ENCODE results near the gene IGF1R. TPM values are rescaled to one million over a fixed set of nuclear protein-coding genes. Genes with fewer than 3 reads are reported as not detected.
A peak's percentile ranks its signal among the peaks of the same experiment; 100 is the strongest.
"Not testable (repeated sequence)": the region's sequence is repeated elsewhere in the genome, so short reads cannot be mapped to it uniquely, and the experiment has no call there.

IGF1R gene
- polyA plus RNA-seq (2013, experiment 1 of 2; ENCODE audit: insufficient read length): 48.3 TPM
- 77.4 TPM for polyA plus RNA-seq (2013, experiment 2 of 2; ENCODE audit: insufficient read length)

GRCh38 chr15:98647774-98648653 lies at the start of gene IGF1R:
Gene IGF1R, plus strand, starts transcription at chr15:98648539. Its CDS starts 1,043 bp downstream, at chr15:98649582.
- DNase-seq: peak; percentile 92

GRCh38 chr15:98599909-98600691 lies 48.2 kb upstream of the IGF1R start:
- peak; percentile 50 for DNase-seq

- DNase-seq: no peak
Observed at GRCh38 chr15:98604983-98605382, 43.4 kb upstream of the IGF1R start.

GRCh38 chr15:98609144-98609852 lies 39.0 kb upstream of the IGF1R start:
- peak; percentile 65 for DNase-seq

- DNase-seq: no peak
Observed at GRCh38 chr15:98610991-98611390, 37.3 kb upstream of the IGF1R start.

DNA sequence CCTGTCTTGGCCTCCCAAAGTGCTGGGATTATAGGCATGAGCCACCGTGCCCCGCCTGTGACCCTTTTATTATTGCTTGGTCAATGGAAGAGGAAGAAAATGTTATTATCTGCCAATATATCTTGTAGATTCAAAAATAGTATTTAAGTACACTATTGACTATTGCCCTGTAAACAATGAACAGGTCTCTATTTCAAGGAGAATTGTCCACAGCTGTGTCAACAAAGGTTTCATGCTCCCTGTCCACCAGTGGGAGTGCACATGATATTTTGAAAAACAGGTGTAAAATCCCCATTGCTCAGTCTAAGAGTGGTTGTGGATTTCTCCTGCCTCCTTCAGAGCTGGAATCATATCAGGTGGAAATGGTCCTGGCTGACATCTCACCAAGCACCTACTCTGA lies 36.5 kb upstream of the IGF1R start:
- DNase-seq: no peak

- no peak for DNase-seq
Observed at GRCh38 chr15:98612490-98613110, 35.7 kb upstream of the IGF1R start.

DNA sequence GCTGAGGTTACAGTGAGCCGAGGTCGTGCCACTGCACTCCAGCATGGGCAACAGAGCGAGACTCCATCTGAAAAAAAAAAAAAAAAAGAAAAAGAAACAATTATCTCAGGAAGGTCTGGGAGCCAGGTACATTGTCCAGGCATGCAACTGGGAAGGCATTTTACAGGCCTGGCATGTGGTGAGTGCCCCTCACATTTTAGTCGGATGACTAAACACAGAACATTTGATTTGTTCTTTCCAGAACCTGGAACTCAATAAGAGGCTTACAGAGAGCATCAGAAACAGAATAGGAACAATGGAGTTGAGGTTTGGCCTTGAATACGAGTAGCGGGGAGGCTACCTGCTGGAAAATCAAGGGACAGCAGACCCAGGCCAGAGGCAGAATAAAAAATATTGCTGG lies 33.7 kb upstream of the IGF1R start:
- no peak for DNase-seq

DNA sequence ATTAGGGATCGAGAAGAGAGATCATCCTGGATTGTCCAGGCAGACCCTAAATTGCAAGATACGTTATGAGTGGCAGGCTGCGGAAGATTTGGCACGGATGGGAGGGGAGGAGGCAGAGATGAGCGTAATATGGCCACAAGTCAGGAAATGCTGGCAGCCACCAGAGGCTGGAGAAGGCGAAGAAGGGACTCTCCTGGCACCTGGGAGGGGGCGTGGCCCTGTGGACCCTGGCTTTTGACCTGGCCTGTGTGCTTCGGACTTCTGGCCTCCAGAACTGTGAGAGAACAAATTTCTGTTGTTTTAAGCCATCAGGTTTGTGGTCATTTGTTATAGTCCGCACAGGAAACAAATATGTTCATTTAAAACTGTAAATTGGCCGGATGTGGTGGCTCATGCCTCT lies 31.9 kb upstream of the IGF1R start:
- no peak for DNase-seq

- DNase-seq: no peak
Observed at GRCh38 chr15:98617328-98617980, 30.9 kb upstream of the IGF1R start.

GRCh38 chr15:98618576-98618975 lies 29.8 kb upstream of the IGF1R start:
- DNase-seq: not testable (repeated sequence)

DNA sequence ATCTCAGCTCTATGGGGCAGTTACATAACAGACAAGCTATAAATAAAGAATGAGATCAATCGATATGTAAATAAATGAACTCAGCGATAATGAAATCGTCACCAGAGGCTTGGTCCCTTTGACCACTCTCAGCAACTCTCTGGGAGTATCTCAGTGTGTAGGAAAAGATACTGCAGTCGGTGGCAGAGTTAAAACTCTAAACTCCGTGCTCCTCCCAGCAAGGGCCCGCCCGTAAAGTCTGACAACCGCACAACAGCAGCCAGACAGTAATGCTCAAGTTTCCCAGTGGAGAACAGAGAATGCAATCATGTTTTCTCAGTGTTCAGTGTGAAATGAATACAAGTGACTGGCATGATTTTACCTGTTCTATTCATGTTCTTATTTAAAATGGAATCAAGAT lies 28.3 kb upstream of the IGF1R start:
- no peak for DNase-seq

DNA sequence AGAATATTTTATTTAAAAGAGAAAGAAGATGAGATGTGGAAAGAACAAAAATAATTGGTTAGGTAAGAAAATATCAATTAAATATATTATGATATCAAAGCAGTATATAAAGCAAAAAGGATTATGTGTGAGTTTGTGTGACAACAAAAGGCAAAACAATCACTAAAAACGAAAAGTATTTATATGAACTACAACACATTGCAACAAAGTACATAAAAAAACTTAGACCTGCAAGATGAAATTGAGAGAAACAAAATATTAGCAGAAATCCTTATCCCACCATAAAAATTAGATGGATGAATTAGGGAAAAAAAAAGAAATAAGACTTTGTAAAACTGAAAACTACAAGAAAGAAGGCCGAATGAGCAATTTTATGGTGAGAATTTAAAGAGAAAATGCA lies 27.3 kb upstream of the IGF1R start:
- DNase-seq: no peak

DNA sequence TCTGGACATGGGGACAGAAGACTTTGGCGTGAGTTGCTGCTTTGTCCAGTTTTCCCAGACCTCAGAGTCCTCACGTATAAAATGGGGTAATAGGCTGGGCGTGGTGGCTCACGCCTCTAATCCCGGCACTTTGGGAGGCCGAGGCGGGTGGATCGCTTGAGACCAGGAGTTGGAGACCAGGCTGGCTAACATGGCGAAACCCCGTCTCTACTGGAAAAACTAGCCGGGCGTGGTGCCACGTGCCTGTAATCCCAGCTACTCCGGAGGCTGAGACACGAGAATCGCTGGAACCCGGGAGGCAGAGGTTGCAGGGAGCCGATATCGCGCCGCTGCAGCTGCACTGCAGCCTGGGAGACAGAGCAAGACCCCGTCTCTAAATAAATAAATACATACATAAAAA lies 22.7 kb upstream of the IGF1R start:
- DNase-seq: no peak

- DNase-seq: no peak
Observed at GRCh38 chr15:98626153-98626552, 22.2 kb upstream of the IGF1R start.

DNA sequence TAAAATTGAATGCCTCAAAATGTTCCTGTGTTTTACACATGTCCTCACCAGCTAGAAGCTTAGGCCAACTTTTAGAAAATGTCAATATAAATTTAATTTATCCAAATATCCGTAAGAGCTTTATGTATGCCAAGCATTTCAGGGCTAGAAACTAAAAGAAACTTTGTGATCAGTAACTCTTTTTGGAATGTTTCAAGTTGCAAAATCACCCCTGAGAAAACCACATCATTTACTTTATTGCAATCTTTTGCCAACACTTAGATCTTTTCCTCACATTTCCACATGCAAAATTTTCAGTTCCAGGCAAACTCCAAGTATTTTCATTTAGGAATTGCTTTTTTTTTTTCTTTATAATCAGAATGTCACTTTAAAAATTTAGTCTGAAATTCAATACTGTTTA lies 20.1 kb upstream of the IGF1R start:
- DNase-seq: no peak

DNA sequence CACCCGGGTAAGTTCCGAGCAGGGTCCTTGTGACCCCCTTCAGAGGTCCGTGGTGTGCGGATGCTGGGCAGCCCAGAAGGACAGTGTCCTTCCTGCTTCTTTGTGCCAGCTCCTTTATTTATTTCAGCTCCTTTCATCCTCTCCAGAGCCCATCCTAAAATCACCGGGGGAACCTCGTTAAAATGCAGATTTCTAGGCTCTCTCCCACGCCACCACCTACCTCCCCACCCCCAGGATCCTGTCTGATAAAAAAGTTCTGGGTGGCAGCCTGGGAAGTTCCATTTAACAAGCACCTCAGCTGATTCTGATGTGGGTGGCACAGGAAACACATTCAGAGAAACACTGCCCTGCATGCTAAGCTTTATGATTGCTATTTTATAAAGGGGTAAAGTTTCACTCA lies 12.5 kb upstream of the IGF1R start:
- no peak for DNase-seq

DNA sequence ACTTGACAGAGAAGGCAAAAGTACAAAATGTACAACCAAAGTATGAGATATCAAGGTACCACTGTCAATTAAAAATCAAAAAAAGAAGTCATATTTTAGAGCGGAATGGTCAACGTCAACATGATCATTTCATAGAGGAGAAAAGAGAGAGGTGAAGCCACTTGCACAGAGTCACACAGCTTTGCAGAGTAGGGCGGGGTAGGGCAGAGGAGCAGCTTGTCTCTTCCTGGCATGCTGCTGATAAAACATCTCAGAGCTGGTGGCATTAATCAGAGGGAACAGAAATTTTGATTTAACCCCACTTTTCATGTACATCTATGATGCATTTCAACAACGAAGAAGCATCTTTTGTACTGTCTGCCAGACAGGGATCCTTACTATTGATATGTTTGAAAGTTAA lies 5.2 kb upstream of the IGF1R start:
- no peak for DNase-seq

- no peak for DNase-seq
Observed at GRCh38 chr15:98646546-98647025, 1.8 kb upstream of the IGF1R start.

DNA sequence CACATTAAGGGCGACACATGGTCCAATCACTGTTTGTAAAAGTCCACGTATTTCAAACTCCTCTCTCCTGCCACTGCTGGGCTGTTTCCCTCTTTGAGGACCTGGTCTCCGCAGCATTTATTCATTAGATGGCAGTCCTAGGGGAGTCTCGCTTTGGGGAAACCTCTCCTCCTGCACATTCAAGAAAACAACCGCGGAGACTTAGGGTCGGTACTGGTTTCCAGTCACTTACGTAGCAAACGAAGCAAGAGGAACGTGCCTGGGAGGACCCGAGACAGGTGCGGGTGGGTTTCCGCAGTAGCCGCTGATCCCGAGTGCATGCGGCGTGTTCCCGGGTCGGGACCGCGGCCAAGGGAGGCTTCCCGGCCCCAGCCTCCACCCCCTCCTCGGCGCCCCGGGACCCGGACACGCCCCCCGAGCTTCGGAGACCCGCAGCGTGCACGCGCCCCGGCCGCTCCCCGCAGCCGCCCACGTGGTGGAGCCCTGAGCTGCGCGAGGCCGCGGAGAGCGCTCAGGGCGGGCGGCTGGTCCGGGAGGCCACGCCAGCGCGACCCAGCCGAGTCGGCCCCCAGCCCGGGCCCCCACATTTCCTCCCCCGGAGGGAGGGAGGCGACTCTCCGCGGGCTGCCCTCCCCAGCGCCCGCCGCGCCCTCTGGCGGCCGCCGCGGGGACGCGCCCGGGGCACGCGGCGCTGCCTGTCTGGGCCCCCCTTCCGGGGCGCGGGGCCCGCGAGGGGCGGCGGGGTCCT lies 1.1 kb upstream of the IGF1R start:
- peak; percentile 55 for DNase-seq
